ENCODE data around the gene CPSF3. TPM values are rescaled to one million over a fixed set of nuclear protein-coding genes. Genes with fewer than 3 reads are reported as not detected.

Gene CPSF3
- total RNA-seq, 1 donor from 2014 or later: 60.4 TPM

GRCh38 chr2:9404451-9404850 lies 19.0 kb upstream of the CPSF3 start:
- Mint-ChIP-seq H3K27me3 (no peaks in the 10 kb centered on the region), H3K36me3 (ENCODE audit: insufficient read depth) (peaks cover 12% of the 10 kb centered on the region), H3K4me1 (ENCODE audit: low read depth) (peaks cover 17% of the 10 kb centered on the region), H3K4me3 (ENCODE audit: low read depth) (no peak overlapping the region), H3K9me3 (ENCODE audit: low read depth) (no peaks in the 10 kb centered on the region), H3K27ac (no peak overlapping the region)
- DNase-seq (ENCODE audit: low spot score, unreplicated experiment): no peak
- no peak for TF ChIP-seq CTCF (IDR thresholded peaks at IDR 0.05; ENCODE audit: unreplicated experiment)

DNA sequence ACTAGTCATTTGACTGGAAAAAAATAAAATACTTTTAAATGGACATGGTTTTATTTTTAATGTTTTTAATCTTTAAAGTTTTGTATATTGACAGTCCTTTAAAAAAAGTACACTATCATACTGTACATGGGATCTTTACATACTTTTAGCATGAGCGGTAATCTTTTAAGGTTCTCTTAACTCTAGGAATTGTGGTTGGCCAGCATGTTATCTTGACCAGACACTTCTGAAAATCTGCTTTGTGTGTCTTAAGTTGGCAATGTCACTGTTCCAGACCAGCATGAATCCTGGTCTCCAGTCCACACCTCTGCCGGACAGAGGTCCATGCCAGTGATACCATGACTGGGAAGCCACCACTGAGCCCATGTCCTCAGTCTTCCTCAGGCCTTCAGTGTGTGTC lies 17.8 kb upstream of the CPSF3 start:
- TF ChIP-seq CTCF (IDR thresholded peaks at IDR 0.05; ENCODE audit: unreplicated experiment): no peak
- Mint-ChIP-seq H3K27ac (no peak overlapping the region), H3K4me3 (ENCODE audit: low read depth) (no peak overlapping the region), H3K9me3 (ENCODE audit: low read depth) (no peaks in the 10 kb centered on the region), H3K36me3 (ENCODE audit: insufficient read depth) (peaks cover 10% of the 10 kb centered on the region), H3K4me1 (ENCODE audit: low read depth) (peaks cover 14% of the 10 kb centered on the region), H3K27me3 (no peaks in the 10 kb centered on the region)
- no peak for DNase-seq (ENCODE audit: low spot score, unreplicated experiment)

DNA sequence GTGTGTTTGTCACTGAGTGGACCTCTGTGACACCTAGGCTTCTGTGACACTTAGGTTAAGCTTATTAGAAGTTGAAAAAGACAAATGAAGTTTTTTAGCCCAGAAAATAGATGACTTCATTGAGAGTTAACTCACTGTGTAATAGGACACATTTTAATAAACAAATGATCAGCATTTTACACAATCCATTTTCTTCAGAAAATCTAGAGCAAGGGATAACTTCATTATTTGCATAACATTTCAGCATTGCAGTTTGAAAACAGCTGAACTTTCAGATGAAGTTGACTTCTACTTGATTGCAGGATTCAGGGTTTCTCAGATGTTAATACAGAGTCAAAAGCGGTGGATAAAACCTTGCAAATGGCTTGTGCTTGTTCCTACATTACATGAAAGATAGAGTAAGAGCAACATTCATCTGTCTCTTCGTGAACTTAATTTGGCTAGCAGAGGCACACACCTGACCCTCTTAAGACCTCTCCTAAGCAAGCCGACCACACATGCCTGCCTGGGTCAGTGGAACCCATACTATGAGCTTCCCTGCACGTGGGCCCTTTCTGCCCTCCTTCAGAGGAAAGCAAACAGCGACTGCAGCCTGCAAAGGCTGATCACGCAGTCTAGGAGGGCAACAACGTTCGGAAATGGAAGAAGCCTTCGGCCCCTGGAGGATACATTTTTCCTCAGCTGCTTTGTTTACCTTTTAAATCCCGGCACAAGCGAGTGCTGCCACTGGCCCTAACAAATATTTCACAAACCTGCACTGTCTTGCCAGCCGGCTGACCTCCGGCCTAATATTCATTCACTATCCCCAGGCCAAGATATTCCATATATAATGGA lies 16.7 kb upstream of the CPSF3 start:
- H3K36me3 Mint-ChIP-seq (ENCODE audit: insufficient read depth): peaks cover 10% of the 10 kb centered on the region
- TF ChIP-seq CTCF (IDR thresholded peaks at IDR 0.05; ENCODE audit: unreplicated experiment): no peak
- DNase-seq (ENCODE audit: low spot score, unreplicated experiment): no peak
- H3K4me3 Mint-ChIP-seq (ENCODE audit: low read depth): no peak overlapping the region
- peak overlapping the region; percentile 46 for H3K27ac Mint-ChIP-seq
- H3K4me1 Mint-ChIP-seq (ENCODE audit: low read depth): peaks cover 13% of the 10 kb centered on the region
- no peaks in the 10 kb centered on the region for H3K27me3 Mint-ChIP-seq
- no peaks in the 10 kb centered on the region for H3K9me3 Mint-ChIP-seq (ENCODE audit: low read depth)

DNA sequence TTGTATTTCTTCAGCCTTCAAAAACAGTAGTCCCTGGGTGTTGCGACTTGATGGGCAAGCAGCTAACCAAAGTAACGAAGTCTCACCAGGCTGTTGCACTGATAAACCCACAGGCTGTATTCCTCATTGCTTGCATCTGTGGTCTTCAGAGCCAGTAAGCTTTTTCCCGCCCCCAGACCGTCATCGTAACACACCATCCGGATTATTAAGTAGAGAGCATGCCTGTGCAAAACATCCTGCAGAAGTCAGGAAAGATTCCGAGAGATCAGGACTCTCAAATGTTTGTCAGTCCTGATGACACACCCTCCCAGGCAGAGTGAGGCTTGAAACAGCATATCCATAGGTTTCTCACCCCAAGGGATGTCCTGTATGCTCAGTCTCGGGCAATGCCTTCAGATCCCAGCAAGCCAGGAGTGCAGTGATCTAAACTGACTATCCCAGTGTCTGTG lies 16.1 kb upstream of the CPSF3 start:
- Mint-ChIP-seq H3K27me3 (no peaks in the 10 kb centered on the region), H3K36me3 (ENCODE audit: insufficient read depth) (peaks cover 11% of the 10 kb centered on the region), H3K27ac (peak overlapping the region; percentile 46), H3K4me1 (ENCODE audit: low read depth) (peaks cover 13% of the 10 kb centered on the region), H3K4me3 (ENCODE audit: low read depth) (no peak overlapping the region), H3K9me3 (ENCODE audit: low read depth) (no peaks in the 10 kb centered on the region)
- no peak for DNase-seq (ENCODE audit: low spot score, unreplicated experiment)
- no peak for TF ChIP-seq CTCF (IDR thresholded peaks at IDR 0.05; ENCODE audit: unreplicated experiment)

DNA sequence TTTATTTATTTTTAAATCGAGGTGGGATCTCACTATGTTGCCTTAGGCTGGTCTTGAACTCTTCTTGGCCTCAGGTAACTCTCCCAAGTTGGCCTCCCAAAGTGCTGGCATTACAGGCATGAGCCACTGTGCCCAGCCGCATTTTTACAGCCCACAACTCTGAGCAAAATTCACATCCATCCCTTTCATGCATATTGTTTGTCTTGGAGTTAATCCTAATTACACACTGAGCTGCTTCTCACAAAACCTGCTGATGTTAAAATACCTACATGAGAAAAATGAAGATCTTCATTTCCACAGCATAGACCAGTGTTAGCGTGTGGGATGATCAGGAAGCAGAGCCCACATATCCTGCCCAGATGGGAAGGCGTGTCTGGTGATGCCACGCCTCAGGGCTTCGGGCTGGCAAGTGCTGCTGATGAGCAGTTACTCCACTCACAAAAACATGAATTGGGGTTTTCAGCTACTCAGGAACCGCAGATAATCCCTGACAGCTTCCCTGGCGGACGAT lies 14.8 kb upstream of the CPSF3 start:
- H3K4me1 Mint-ChIP-seq (ENCODE audit: low read depth): peaks cover 13% of the 10 kb centered on the region
- no peaks in the 10 kb centered on the region for H3K9me3 Mint-ChIP-seq (ENCODE audit: low read depth)
- no peak for TF ChIP-seq CTCF (IDR thresholded peaks at IDR 0.05; ENCODE audit: unreplicated experiment)
- peaks cover 8% of the 10 kb centered on the region for H3K36me3 Mint-ChIP-seq (ENCODE audit: insufficient read depth)
- DNase-seq (ENCODE audit: low spot score, unreplicated experiment): no peak
- H3K27me3 Mint-ChIP-seq: no peaks in the 10 kb centered on the region
- H3K4me3 Mint-ChIP-seq (ENCODE audit: low read depth): no peak overlapping the region
- H3K27ac Mint-ChIP-seq: no peak overlapping the region
